HFFc6 (cell line): Measurements from ENCODE around the gene DMRTC1. TPM values are rescaled to one million over a fixed set of nuclear protein-coding genes. Genes with fewer than 3 reads are reported as not detected.
"Not testable (repeated sequence)": the region's sequence is repeated elsewhere in the genome, so short reads cannot be mapped to it uniquely, and the experiment has no call there.

Experiments
- DNase-seq: peaks from one replicate; pipeline ENCODE4 v3.0.0-alpha.2; 2018
- H3K27ac Mint-ChIP-seq: 2 replicates; pipeline ENCODE4 v1.8.0; 2020; ENCODE audit warnings: mild to moderate bottlenecking, mixed read lengths
- H3K27me3 Mint-ChIP-seq: 2 replicates; pipeline ENCODE4 v1.8.0; 2021; ENCODE audit warnings: mild to moderate bottlenecking, moderate library complexity, mixed read lengths; ENCODE audit not compliant: insufficient read depth
- H3K36me3 Mint-ChIP-seq: 2 replicates; pipeline ENCODE4 v1.8.0; 2021; ENCODE audit warnings: low read depth, mixed read lengths
- H3K4me1 Mint-ChIP-seq: 2 replicates; pipeline ENCODE4 v1.8.0; 2020; ENCODE audit warnings: low read depth, mixed read lengths
- H3K4me3 Mint-ChIP-seq: 2 replicates; pipeline ENCODE4 v1.8.0; 2020; ENCODE audit warnings: mild to moderate bottlenecking, moderate library complexity, mixed read lengths
- H3K9me3 Mint-ChIP-seq: 2 replicates; pipeline ENCODE4 v1.8.0; 2020; ENCODE audit warnings: mild to moderate bottlenecking, mixed read lengths
- long read RNA-seq: library from polyadenylated mRNA; unstranded; transcript quantifications from one replicate; pipeline ENCODE4 v2.0.0, GENCODE V29; 2019
- total RNA-seq, 6 experiments: library from RNA; stranded (reverse); fragmentation: NEBNext Ultra II Directional; extraction: Animal tissue kit (Norgen Biotek cat#: 25700); gene quantifications; 2 replicates in 1 of 6; 3 replicates in 5 of 6; pipeline ENCODE4 v1.2.3, GENCODE V29; 2021

DMRTC1 gene, protein sequence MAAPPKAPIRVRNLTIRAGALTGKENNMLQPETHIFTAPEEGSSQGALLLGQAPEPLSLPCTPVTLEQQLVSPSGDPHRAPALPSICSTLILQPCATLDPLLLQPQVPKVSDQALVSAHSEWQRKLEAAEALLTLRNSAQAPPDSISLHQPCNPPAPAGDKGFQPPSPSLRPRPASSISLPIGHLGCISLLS
- not detected for total RNA-seq
- long read RNA-seq = 0 reads

DNA sequence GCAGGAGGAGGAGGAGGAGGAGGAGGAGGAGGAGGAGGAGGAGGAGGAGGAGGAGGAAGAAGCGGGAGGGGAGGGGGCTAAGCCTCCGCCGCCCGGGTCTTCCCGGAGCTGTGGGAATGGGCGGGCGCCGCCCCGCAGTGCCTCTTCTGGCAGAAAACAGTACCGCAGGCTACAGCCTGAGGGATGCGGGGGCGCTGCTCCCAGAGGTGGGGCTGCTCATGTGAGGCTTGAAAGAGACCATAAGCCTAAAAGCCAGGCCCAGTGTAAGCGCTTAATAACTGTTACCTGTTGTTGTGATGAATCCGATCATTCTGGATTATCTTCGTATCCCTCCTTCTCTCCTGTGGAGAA is at the start of gene DMRTC1:
Gene DMRTC1 (minus strand): TSS at position 19 of the 351 bp plus-strand sequence. CDS start 68,143 bp downstream, outside the sequence.
- H3K9me3 Mint-ChIP-seq, H3K36me3 Mint-ChIP-seq, H3K4me1 Mint-ChIP-seq, H3K4me3 Mint-ChIP-seq, H3K27me3 Mint-ChIP-seq, H3K27ac Mint-ChIP-seq, DNase-seq: not testable (repeated sequence)

DNA sequence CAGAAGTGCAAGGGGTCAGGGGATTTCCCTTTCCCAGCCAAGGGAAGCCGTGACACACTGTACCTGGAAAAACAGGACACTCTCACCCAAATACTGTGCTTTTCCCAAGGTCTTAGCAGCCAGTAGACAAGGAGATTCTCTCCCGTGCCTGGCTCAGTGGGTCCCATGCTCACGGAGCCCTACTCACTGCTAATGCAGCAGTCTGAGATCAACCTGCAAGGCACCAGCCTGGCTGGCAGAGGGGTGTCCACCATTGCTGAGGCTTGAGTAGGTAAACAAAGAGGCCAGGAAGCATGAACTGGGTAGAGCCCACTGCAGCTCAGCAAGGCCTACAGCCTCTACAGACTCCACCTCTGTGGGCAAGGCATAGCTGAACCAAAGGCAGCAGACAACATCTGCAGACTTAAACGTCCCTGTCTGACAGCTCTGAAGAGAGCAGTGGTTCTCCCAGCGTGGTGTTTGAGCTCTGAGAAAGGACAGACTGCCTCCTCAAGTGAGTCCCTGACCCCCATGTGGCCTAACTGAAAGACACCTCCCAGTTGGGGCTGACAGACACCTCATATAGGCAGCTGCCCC is 37.3 kb upstream of the DMRTC1 start:
- H3K27ac Mint-ChIP-seq, H3K9me3 Mint-ChIP-seq, DNase-seq, H3K27me3 Mint-ChIP-seq, H3K4me3 Mint-ChIP-seq, H3K4me1 Mint-ChIP-seq, H3K36me3 Mint-ChIP-seq: not testable (repeated sequence)

DNA sequence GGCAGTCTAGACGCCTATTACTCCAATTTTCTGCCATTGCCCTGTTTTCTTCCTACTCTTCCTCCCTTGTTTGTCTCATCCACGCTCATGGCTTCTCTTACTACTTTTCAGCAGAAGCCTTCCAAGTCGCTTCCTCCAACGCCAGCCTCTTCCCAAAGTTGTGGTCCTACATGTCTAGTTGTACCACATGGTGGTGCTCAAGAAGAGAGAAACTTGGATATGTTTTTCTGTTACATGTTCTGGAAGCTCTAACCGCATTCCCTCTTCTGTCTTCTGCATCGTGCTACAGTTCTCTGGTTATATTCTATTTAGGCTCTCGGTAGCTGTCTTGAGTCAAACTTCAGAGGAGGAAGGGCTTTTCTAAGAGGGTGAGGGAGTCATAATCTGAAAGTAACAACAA is 31.2 kb upstream of the DMRTC1 start:
- H3K9me3 Mint-ChIP-seq, H3K4me1 Mint-ChIP-seq, H3K27ac Mint-ChIP-seq, H3K27me3 Mint-ChIP-seq, H3K36me3 Mint-ChIP-seq, DNase-seq, H3K4me3 Mint-ChIP-seq: not testable (repeated sequence)

DNA sequence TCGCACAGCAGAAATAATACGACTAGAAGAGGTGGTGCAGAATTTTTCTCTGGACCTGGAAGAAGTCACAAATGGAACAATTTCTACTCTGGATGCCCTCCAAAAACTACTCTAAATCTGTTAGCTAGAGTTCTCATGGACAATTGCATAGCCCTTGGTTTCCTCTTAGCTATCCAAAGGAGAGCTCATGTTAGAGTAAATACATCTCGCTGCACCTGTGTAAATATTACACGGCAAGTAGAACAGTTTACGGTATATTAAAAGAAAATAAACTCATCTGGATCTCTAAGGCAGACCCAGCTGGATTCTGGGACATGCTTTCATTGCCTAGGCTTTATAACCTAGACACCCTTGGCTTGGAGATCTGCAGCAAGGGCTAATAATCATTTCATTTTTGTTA is 28.2 kb upstream of the DMRTC1 start:
- H3K36me3 Mint-ChIP-seq, H3K27me3 Mint-ChIP-seq, DNase-seq, H3K9me3 Mint-ChIP-seq, H3K4me1 Mint-ChIP-seq, H3K4me3 Mint-ChIP-seq, H3K27ac Mint-ChIP-seq: not testable (repeated sequence)

DNA sequence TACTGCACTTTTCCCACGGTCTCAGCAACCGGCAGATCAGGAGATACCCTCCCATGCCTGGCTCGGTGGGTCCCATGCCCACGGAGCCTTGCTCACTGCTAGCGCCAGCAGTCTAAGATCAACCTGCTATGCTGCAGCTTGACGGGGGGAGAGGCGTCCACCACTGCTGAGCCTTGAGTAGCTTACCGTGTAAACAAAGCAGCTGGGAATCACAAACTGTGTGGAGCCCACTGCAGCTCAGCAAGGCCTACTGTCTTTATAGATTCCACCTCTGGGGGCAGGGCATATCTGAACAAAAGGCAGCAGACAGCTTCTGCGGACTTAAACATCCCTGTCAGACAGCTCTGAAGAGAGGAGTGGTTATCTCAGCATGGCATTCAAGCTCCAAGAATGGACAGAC is 16.3 kb upstream of the DMRTC1 start:
- H3K36me3 Mint-ChIP-seq, H3K27ac Mint-ChIP-seq, H3K27me3 Mint-ChIP-seq, DNase-seq, H3K4me3 Mint-ChIP-seq, H3K9me3 Mint-ChIP-seq, H3K4me1 Mint-ChIP-seq: not testable (repeated sequence)

DNA sequence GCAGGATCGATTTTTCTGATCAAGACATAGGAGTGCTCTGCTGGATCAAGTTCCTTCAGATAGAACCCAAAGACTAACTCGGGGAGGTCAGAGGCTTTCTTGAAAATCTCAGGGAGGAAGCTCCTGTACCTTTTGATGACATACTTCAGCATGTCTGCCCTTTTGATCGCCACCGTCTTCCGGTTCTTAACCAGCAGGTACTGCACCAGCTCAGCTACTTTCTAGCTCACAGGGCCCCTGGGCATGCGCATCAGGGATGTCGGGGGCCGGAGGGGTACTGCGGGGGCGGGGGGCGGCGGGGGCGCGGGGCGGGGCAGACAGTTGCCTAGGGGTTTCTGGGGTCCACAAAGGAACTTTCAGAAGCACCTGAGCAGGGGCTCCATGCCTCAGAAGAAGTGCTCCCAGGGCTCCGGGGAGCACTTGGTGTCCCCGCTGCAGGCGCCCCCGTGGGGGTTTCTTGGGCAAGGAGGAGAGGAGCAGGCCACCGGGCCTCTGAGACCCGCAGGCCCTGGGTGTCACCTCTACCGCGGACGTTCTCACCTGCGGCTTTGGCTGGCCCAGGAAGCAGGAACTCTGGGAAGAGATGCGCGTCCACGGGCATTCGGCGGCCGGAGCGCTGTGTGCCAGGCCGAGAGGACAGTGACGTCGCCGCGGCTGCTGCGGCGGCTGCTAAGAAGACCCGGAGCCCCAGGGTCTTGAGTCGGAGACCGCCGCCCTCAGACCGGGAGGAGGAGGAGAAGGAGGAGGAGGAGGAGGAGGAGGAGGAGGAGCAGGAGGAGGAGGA is 410 bp downstream of the DMRTC1 start:
- not testable (repeated sequence) for H3K27me3 Mint-ChIP-seq, H3K27ac Mint-ChIP-seq, H3K4me1 Mint-ChIP-seq, H3K36me3 Mint-ChIP-seq, H3K4me3 Mint-ChIP-seq, H3K9me3 Mint-ChIP-seq, DNase-seq

DNA sequence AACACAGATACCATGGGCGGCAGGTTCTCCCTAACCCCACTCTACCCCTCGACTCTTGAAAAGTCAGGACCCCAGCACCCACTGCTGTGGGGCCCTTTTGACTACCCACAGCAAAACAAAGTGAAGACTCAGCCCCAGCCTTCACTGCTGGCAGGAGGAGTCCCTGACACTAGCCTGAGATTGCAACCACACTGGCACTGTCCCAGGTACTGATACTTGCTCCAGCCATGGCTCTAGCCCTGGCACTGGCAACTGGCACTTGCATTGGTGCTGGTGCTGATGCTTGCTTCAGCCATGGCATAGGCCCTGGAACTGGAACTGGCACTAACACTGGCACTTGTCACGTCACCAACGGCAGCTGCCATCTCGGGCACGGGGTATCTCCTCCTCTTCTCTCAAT is 1.4 kb downstream of the DMRTC1 start:
- H3K27ac Mint-ChIP-seq, H3K4me3 Mint-ChIP-seq, DNase-seq: not testable (repeated sequence)

DNA sequence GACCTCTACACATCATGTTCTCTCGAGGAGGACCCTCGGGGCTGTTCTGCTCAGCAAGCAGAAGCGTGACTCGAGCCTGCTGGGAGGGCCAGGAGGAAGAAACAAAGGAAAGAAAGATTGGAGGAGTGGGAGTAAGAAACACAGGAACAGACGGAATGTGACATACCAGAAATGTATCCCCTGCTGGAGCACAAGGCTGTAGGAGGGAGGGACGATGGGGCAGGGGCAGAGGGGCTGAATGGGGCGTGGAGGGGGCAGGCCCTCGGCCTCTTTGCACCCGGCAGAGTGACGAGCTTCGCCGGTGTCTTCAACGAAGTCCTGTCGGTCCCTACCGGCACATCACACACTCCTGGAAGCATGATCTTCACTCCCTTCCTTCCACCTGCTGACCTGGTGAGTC is 5.7 kb downstream of the DMRTC1 start, which contains the start of gene FAM236A:
Gene FAM236A (plus strand): TSS at position 301 of the 400 bp plus-strand sequence. CDS start 57 bp downstream, at position 358.
- not testable (repeated sequence) for H3K4me3 Mint-ChIP-seq, H3K27ac Mint-ChIP-seq, H3K9me3 Mint-ChIP-seq, H3K27me3 Mint-ChIP-seq, H3K4me1 Mint-ChIP-seq, H3K36me3 Mint-ChIP-seq, DNase-seq

More for the DNA sequence above, 1.4 kb downstream of the DMRTC1 start:
- H3K9me3 Mint-ChIP-seq, H3K27me3 Mint-ChIP-seq, H3K4me1 Mint-ChIP-seq, H3K36me3 Mint-ChIP-seq: not testable (repeated sequence)

DNA sequence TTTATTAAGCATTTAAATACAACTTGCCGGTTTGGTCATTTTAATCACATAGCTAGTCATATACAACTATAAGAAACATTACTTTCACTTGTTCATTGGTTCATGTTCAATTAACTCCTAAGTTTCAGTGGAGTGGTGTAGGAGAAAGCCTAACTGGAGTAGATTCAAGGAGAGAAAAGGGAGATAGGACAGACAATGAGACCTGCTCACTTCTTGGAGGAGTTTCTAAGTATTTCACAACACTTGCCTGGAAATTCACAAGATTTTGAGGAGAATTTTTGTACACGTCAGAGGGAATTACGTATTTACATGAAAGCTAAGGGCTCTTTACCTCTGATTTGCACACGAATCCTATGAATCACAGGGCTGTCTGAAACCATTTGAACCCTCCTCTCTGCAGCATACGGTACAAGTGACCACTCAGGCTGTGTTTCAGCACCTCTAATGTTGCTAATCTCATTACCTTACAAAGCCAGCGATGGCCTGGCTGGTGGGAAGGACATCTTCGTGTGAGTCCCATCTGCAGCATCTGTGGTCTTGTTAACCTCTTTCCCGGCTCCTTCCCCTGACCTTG is 6.7 kb downstream of the DMRTC1 start:
- not testable (repeated sequence) for H3K9me3 Mint-ChIP-seq, H3K4me3 Mint-ChIP-seq, H3K27ac Mint-ChIP-seq, H3K4me1 Mint-ChIP-seq, H3K36me3 Mint-ChIP-seq, DNase-seq, H3K27me3 Mint-ChIP-seq

DNA sequence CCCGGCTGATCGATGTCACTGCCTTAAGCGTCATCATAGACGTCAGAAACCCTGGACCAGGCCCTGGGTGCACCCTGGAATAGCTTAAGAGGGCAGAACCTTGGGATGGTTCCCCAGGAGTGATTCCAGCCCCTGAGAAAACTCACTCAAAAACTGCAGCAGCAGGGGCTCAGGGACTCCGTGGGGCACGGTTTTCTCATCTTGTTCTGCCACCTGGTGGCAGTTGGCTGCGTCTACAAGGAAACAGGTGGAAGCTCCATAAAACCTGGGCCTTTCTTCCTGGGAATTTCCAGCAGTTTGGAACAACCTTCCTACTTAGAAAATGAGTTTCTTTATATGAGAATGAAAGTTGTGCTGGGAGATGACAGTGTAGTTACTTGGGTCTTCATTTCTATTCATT is 7.2 kb downstream of the DMRTC1 start:
- H3K4me1 Mint-ChIP-seq, H3K27ac Mint-ChIP-seq, DNase-seq, H3K36me3 Mint-ChIP-seq, H3K27me3 Mint-ChIP-seq, H3K4me3 Mint-ChIP-seq, H3K9me3 Mint-ChIP-seq: not testable (repeated sequence)

DNA sequence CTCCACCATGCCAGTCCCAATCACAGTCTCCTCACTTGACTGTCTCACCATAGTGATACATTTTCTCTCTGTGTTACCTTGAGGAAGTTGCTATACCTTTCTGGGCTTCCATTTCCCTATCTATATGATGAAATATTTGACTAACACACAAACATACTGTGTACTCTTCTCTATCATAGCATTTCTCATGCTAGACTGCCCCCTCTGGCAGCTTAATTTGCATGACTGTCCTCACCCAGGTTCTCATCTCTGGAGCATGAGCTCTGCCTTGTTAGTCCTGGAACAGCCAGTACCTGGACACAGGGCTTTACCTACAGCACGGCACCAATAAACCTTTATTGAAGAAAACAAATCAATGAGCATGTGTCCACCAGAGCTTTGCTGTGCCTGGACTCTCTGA is 11.4 kb downstream of the DMRTC1 start:
- not testable (repeated sequence) for DNase-seq, H3K27me3 Mint-ChIP-seq, H3K27ac Mint-ChIP-seq, H3K4me3 Mint-ChIP-seq, H3K36me3 Mint-ChIP-seq, H3K9me3 Mint-ChIP-seq, H3K4me1 Mint-ChIP-seq

DNA sequence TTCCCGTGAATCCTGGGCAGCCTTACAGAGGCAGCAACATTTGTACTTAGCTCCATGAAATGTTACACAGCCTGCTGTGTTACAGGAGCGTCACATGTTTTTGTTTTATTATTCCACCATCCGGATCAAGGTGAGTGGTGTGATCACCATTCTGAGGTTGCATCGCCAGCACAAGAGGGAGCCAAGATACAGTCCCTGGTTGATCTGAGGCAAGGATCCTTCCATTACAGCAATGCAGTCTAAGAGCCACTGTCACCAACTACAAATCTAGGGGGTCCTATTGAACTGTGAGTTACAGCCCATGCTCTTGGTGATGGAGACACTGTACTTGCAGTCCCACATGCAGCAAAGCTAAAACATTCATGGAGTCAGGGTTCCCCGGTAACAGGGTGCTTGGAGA is 27.5 kb downstream of the DMRTC1 start:
- not testable (repeated sequence) for H3K4me1 Mint-ChIP-seq, H3K27ac Mint-ChIP-seq, H3K36me3 Mint-ChIP-seq, DNase-seq, H3K4me3 Mint-ChIP-seq, H3K27me3 Mint-ChIP-seq, H3K9me3 Mint-ChIP-seq

DNA sequence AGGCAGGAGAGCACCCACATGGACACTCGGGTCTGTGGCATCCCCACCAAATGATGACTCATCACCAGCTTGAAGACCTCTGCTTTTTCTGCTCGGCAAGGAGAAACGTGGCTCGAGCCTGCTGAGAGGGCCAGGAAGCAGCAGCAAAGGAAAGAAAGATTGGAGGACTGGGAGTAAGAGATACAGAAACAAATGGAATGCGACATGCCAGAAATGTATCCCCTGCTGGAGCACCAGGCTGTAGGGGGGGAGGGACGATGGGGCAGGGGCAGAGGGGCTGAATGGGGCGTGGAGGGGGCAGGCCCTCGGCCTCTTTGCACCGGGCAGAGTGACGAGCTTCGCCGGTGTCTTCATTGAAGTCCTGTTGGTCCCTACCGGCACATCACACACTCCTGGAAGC is 31.3 kb downstream of the DMRTC1 start, which contains the start of gene FAM236C:
Gene FAM236C (plus strand): TSS at position 301 of the 400 bp plus-strand sequence. CDS start 100 bp downstream, outside the sequence.
- not testable (repeated sequence) for H3K4me3 Mint-ChIP-seq, H3K27ac Mint-ChIP-seq, H3K36me3 Mint-ChIP-seq, H3K9me3 Mint-ChIP-seq, H3K4me1 Mint-ChIP-seq, DNase-seq, H3K27me3 Mint-ChIP-seq

DNA sequence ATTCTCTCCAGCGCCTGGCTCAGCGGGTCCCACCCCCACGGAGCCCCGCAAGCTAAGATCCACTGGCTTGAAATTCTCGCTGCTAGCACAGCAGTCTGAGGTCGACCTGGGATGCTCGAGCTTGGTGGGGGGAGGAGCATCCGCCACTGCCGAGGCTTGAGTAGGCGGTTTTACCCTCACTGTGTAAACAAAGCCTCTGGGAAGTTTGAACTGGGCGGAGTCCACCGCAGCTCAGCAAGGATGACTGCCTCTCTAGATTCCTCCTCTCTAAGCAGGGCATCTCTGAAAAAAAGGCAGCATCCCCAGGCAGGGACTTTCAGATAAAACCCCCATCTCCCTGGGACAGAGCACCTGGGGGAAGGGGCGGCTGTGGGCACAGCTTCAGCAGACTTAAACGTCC is 53.9 kb downstream of the DMRTC1 start:
- not testable (repeated sequence) for H3K27ac Mint-ChIP-seq

More for the DNA sequence above, 53.9 kb downstream of the DMRTC1 start:
- not testable (repeated sequence) for DNase-seq, H3K4me3 Mint-ChIP-seq, H3K9me3 Mint-ChIP-seq, H3K4me1 Mint-ChIP-seq, H3K36me3 Mint-ChIP-seq, H3K27me3 Mint-ChIP-seq
